Stomach (tissue), 4 donors: ENCODE data around the gene MGAT5.

Experiments
- CTCF ChIP-seq, 7 experiments: fragments of 450-650 bp in 4 of 7; fragments of 200-600 bp in 3 of 7; sonication (generic) in 3 of 7; IDR thresholded peaks; one replicate each; pipeline ENCODE4 v1.5.1; 2016 to 2019; ENCODE audit warnings: antibody characterized with exemption in 7 of 7, control low read depth in 2 of 7, mild to moderate bottlenecking in 1 of 7
- EP300 ChIP-seq: sonication (generic); formaldehyde crosslinking; IDR thresholded peaks from one replicate; pipeline ENCODE4 v1.6.1; 2017; ENCODE audit warnings: antibody characterized with exemption
- POLR2A ChIP-seq, 4 donors: fragments of 450-650 bp; IDR thresholded peaks; one replicate each; pipeline ENCODE4 v1.6.1; 2016; ENCODE audit warnings: antibody characterized with exemption in 4 of 4, control low read depth in 2 of 4, mild to moderate bottlenecking in 1 of 4, moderate library complexity in 1 of 4
- POLR2AphosphoS5 ChIP-seq, 3 donors: sonication (generic); formaldehyde crosslinking; IDR thresholded peaks; one replicate each; pipeline ENCODE4 v1.6.1; 2016; ENCODE audit warnings: antibody characterized with exemption in 3 of 3

DNA sequence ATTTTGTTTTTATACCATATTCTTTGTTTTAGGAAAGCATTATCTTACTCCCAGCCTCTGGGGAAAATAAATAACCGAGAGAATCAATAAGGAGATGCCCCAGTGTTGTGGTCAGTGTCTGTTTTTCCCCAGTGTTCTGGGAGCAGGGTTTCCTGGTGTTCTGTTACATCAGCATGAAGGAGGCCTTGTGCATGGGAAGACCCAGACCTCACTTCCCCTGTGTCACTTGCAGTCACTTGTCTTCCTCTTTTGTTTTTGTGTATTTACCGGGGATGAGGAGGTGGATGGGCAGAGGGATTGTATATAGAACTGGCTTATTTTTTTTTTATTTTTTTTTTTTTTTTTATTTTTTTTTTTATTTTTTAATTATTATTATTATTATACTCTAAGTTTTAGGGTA, 45.0 kb upstream of the MGAT5 start:
- no peak for TF ChIP-seq CTCF (IDR thresholded peaks at IDR 0.05)
- no peak for TF ChIP-seq POLR2A (IDR thresholded peaks at IDR 0.05)
- TF ChIP-seq POLR2AphosphoS5 (IDR thresholded peaks at IDR 0.05): no peak
- TF ChIP-seq EP300: no peak
